GM12865 (cell line): ENCODE results near the gene IQGAP2.
A peak's percentile ranks its signal among the peaks of the same experiment; 100 is the strongest.

Experiments
- DNase-seq: peaks from one replicate; pipeline ENCODE4 v3.0.0; 2010; ENCODE audit warnings: low read depth
- H3K4me3 ChIP-seq: 2 replicates; pipeline ENCODE4 v1.5.1; 2011; ENCODE audit warnings: mild to moderate bottlenecking, low read depth, low read length, control low read depth
- TF ChIP-seq, protein P1 (sequence below): IDR thresholded peaks from 2 replicates; pipeline ENCODE4 v1.5.1; 2011; ENCODE audit warnings: low read length, control low read depth, low read depth, inconsistent platforms; ENCODE audit not compliant: insufficient read depth; ENCODE audit errors: missing control alignments

The IQGAP2 gene

DNA sequence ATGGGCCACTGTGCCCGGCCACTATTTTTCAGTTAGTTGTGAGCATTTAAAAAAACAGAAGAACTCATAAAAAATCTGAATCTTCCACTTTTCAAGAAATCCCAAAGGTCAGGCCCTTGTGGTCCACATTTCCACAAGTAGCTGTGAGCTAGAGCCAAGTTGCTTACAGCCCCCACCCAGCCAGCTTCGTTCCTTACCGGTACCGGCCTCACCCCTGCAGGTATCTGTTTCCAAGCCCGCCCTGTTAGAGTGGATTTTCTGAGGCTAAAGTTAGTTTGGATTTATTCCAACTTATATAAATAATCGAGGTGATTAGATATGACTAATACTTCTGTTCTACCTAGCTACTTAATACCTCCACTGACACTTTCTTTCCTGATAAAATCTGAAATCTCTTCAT lies 139.2 kb downstream of the IQGAP2 start:
- H3K4me3 ChIP-seq = no peak overlapping the region
- TF ChIP-seq, protein P1, sequence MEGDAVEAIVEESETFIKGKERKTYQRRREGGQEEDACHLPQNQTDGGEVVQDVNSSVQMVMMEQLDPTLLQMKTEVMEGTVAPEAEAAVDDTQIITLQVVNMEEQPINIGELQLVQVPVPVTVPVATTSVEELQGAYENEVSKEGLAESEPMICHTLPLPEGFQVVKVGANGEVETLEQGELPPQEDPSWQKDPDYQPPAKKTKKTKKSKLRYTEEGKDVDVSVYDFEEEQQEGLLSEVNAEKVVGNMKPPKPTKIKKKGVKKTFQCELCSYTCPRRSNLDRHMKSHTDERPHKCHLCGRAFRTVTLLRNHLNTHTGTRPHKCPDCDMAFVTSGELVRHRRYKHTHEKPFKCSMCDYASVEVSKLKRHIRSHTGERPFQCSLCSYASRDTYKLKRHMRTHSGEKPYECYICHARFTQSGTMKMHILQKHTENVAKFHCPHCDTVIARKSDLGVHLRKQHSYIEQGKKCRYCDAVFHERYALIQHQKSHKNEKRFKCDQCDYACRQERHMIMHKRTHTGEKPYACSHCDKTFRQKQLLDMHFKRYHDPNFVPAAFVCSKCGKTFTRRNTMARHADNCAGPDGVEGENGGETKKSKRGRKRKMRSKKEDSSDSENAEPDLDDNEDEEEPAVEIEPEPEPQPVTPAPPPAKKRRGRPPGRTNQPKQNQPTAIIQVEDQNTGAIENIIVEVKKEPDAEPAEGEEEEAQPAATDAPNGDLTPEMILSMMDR = no peak
- no peak for DNase-seq

- no peak overlapping the region for H3K4me3 ChIP-seq
- TF ChIP-seq, protein P1 = no peak
- peak; percentile 26 for DNase-seq
Observed at GRCh38 chr5:76542887-76543690, 140.0 kb downstream of the IQGAP2 start.

GRCh38 chr5:76544268-76544926 lies 141.3 kb downstream of the IQGAP2 start:
- no peak overlapping the region for H3K4me3 ChIP-seq
- peak; percentile 64 for DNase-seq
- TF ChIP-seq, protein P1 = peak; percentile 42

DNA sequence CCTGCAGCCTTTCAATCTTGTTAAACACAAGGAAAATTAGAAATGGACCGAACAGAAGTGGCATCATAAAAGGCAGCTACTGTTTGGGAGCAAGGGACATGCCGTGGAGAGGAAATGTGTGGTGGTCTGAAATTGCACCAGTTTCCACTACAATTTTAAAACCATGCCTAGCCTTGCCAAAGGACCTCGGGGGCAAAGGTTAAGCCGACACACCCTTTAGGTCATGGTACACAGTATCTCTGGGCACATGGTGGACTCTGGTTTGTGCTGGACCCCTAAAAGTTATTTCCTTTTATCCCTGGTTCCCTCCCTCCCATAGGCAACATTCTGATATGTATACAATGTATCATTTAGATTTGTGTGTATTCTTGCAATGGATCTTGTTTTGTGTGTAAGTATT lies 142.1 kb downstream of the IQGAP2 start:
- TF ChIP-seq, protein P1 = no peak
- DNase-seq = no peak
- no peak overlapping the region for H3K4me3 ChIP-seq

- H3K4me3 ChIP-seq = peak overlapping the region; percentile 43; the same call in 1 of the 2 replicates
- peak; percentile 34 for DNase-seq
- TF ChIP-seq, protein P1 = no peak
Observed at GRCh38 chr5:76546497-76547102, 143.5 kb downstream of the IQGAP2 start.

- H3K4me3 ChIP-seq = peak overlapping the region; percentile 43
- TF ChIP-seq, protein P1 = no peak
- DNase-seq = peak; percentile 81
Observed at GRCh38 chr5:76547242-76547890, 144.3 kb downstream of the IQGAP2 start.
